ENCODE results near the gene PNPLA5. TPM values are rescaled to one million over a fixed set of nuclear protein-coding genes. Genes with fewer than 3 reads are reported as not detected.

The PNPLA5 gene
- total RNA-seq, 1 experiment from 2014 or later, result 5.3 TPM

DNA sequence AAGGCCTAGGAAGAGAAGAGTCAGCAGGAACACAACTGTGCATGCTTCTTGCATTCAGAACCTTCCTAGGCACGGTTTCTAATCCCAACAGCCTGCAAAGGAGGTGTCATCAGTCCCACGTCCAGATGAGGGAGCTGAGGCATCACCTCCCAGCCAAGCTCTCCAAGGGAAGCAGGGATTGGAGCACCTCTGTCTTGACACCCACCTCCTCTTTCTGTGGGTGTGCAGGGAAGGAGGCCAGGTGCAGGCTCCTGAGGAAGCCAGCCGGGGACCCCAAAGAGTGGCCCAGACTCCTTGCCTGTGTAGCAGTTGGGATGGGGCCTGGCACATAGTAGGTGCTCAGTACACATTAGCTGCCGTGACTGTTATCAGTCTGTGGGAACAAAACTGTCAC is 2.0 kb downstream of the PNPLA5 start (continued):
- no peak for TF ChIP-seq E2F1 (CRISPR knock-in tag; IDR thresholded peaks at IDR 0.05)
- TF ChIP-seq ATF1 (CRISPR knock-in tag; IDR thresholded peaks at IDR 0.05), result no peak
- TF ChIP-seq, protein P1, sequence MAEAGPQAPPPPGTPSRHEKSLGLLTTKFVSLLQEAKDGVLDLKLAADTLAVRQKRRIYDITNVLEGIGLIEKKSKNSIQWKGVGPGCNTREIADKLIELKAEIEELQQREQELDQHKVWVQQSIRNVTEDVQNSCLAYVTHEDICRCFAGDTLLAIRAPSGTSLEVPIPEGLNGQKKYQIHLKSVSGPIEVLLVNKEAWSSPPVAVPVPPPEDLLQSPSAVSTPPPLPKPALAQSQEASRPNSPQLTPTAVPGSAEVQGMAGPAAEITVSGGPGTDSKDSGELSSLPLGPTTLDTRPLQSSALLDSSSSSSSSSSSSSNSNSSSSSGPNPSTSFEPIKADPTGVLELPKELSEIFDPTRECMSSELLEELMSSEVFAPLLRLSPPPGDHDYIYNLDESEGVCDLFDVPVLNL (CRISPR knock-in tag; IDR thresholded peaks at IDR 0.05; ENCODE audit: borderline replicate concordance, low read depth), result no peak
- TF ChIP-seq RELA (CRISPR knock-in tag; IDR thresholded peaks at IDR 0.05; ENCODE audit: borderline replicate concordance), result no peak
- TF ChIP-seq, protein P2, sequence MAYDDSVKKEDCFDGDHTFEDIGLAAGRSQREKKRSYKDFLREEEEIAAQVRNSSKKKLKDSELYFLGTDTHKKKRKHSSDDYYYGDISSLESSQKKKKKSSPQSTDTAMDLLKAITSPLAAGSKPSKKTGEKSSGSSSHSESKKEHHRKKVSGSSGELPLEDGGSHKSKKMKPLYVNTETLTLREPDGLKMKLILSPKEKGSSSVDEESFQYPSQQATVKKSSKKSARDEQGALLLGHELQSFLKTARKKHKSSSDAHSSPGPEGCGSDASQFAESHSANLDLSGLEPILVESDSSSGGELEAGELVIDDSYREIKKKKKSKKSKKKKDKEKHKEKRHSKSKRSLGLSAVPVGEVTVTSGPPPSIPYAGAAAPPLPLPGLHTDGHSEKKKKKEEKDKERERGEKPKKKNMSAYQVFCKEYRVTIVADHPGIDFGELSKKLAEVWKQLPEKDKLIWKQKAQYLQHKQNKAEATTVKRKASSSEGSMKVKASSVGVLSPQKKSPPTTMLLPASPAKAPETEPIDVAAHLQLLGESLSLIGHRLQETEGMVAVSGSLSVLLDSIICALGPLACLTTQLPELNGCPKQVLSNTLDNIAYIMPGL (CRISPR knock-in tag; IDR thresholded peaks at IDR 0.05), result no peak
- no peak for TF ChIP-seq FOXK1 (CRISPR knock-in tag; IDR thresholded peaks at IDR 0.05)
- TF ChIP-seq CDX4 (CRISPR knock-in tag; IDR thresholded peaks at IDR 0.05; ENCODE audit: borderline replicate concordance), result no peak
- no peak for TF ChIP-seq E2F5 (CRISPR knock-in tag; IDR thresholded peaks at IDR 0.05)
- no peak for TF ChIP-seq ZNF317 (CRISPR knock-in tag; IDR thresholded peaks at IDR 0.05; ENCODE audit: borderline replicate concordance, low read depth)

- ChIA-PET CTCF (interaction anchor here (2.0 kb wide), 1 partner anchor 57 kb away, joined by 7 read pairs; no protein-coding TSS in a partner anchor), POLR2A (no interaction called here)
- H3K9me3 Mint-ChIP-seq, result no peaks in the 10 kb centered on the region
- H3K27me3 Mint-ChIP-seq (ENCODE audit: low read depth), result peaks cover 12% of the 10 kb centered on the region
- no peak overlapping the region for H3K4me3 Mint-ChIP-seq
- no peak for ATAC-seq
- no peak overlapping the region for H3K27ac Mint-ChIP-seq
- no peaks in the 10 kb centered on the region; the same call in 1 of the 2 replicates for H3K36me3 Mint-ChIP-seq
- no peak for DNase-seq (ENCODE audit: low spot score)
- H3K4me1 Mint-ChIP-seq, result peaks cover 4% of the 10 kb centered on the region
- TF ChIP-seq E2F1 (CRISPR knock-in tag; IDR thresholded peaks at IDR 0.05) (no peak), ZNF219 (CRISPR knock-in tag; IDR thresholded peaks at IDR 0.05; ENCODE audit: borderline replicate concordance) (no peak), ETV6 (CRISPR knock-in tag; IDR thresholded peaks at IDR 0.05) (no peak), NR3C1 (CRISPR knock-in tag; conservative IDR thresholded peaks at IDR 0.05; ENCODE audit: low read depth) (no peak), NR2C2 (CRISPR knock-in tag; IDR thresholded peaks at IDR 0.05) (no peak), TEAD1 (CRISPR knock-in tag; IDR thresholded peaks at IDR 0.05) (no peak)
- TF ChIP-seq, protein P3, sequence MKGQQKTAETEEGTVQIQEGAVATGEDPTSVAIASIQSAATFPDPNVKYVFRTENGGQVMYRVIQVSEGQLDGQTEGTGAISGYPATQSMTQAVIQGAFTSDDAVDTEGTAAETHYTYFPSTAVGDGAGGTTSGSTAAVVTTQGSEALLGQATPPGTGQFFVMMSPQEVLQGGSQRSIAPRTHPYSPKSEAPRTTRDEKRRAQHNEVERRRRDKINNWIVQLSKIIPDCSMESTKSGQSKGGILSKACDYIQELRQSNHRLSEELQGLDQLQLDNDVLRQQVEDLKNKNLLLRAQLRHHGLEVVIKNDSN (CRISPR knock-in tag; IDR thresholded peaks at IDR 0.05), result no peak
- TF ChIP-seq, protein P4, sequence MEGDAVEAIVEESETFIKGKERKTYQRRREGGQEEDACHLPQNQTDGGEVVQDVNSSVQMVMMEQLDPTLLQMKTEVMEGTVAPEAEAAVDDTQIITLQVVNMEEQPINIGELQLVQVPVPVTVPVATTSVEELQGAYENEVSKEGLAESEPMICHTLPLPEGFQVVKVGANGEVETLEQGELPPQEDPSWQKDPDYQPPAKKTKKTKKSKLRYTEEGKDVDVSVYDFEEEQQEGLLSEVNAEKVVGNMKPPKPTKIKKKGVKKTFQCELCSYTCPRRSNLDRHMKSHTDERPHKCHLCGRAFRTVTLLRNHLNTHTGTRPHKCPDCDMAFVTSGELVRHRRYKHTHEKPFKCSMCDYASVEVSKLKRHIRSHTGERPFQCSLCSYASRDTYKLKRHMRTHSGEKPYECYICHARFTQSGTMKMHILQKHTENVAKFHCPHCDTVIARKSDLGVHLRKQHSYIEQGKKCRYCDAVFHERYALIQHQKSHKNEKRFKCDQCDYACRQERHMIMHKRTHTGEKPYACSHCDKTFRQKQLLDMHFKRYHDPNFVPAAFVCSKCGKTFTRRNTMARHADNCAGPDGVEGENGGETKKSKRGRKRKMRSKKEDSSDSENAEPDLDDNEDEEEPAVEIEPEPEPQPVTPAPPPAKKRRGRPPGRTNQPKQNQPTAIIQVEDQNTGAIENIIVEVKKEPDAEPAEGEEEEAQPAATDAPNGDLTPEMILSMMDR (IDR thresholded peaks at IDR 0.05), result no peak
- TF ChIP-seq, protein P5, sequence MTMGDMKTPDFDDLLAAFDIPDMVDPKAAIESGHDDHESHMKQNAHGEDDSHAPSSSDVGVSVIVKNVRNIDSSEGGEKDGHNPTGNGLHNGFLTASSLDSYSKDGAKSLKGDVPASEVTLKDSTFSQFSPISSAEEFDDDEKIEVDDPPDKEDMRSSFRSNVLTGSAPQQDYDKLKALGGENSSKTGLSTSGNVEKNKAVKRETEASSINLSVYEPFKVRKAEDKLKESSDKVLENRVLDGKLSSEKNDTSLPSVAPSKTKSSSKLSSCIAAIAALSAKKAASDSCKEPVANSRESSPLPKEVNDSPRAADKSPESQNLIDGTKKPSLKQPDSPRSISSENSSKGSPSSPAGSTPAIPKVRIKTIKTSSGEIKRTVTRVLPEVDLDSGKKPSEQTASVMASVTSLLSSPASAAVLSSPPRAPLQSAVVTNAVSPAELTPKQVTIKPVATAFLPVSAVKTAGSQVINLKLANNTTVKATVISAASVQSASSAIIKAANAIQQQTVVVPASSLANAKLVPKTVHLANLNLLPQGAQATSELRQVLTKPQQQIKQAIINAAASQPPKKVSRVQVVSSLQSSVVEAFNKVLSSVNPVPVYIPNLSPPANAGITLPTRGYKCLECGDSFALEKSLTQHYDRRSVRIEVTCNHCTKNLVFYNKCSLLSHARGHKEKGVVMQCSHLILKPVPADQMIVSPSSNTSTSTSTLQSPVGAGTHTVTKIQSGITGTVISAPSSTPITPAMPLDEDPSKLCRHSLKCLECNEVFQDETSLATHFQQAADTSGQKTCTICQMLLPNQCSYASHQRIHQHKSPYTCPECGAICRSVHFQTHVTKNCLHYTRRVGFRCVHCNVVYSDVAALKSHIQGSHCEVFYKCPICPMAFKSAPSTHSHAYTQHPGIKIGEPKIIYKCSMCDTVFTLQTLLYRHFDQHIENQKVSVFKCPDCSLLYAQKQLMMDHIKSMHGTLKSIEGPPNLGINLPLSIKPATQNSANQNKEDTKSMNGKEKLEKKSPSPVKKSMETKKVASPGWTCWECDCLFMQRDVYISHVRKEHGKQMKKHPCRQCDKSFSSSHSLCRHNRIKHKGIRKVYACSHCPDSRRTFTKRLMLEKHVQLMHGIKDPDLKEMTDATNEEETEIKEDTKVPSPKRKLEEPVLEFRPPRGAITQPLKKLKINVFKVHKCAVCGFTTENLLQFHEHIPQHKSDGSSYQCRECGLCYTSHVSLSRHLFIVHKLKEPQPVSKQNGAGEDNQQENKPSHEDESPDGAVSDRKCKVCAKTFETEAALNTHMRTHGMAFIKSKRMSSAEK (CRISPR knock-in tag; IDR thresholded peaks at IDR 0.05; ENCODE audit: borderline replicate concordance), result no peak
Observed at GRCh38 chr22:43889201-43889859, 2.5 kb downstream of the PNPLA5 start.
